ENCODE measurements around the gene HNRNPAB. TPM values are rescaled to one million over a fixed set of nuclear protein-coding genes. Genes with fewer than 3 reads are reported as not detected.

The HNRNPAB gene
- total RNA-seq, 1 donor = 40.9 TPM

DNA sequence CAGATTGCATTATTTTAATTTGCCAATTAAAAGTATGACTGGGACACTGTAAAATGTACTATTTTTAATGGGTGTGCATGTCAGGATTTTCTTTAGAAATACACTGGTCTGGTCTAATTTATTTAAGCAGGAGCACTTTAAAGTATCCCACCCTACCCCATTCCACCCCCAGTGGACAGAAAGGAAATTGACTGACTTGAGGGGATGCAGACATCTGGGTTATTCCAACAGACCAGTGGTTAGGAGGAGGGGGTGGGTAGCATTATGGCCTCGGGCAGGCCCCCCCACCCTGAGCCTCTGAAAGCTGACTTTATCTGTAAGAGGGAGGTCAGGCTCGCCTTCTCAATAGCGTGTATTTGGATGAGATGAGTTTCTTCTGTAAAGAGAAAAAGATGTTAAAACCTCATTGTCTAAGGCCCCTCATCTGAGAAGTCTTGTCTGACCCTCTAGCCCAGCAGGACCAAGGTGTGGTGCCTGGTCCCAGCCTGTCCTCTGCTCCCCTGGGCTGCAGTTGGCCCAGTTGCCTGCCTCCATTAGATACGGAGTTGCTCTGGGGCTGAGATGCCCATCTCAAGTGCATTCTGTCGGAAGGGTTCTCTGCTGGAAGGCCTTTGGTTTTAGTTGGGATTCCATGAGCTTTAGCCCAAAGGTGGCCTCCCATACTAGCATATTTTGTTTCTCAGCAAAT, 4.4 kb downstream of the HNRNPAB start:
- H2AFZ ChIP-seq (ENCODE audit: low read length) = no peak overlapping the region
- TF ChIP-seq, protein P1, sequence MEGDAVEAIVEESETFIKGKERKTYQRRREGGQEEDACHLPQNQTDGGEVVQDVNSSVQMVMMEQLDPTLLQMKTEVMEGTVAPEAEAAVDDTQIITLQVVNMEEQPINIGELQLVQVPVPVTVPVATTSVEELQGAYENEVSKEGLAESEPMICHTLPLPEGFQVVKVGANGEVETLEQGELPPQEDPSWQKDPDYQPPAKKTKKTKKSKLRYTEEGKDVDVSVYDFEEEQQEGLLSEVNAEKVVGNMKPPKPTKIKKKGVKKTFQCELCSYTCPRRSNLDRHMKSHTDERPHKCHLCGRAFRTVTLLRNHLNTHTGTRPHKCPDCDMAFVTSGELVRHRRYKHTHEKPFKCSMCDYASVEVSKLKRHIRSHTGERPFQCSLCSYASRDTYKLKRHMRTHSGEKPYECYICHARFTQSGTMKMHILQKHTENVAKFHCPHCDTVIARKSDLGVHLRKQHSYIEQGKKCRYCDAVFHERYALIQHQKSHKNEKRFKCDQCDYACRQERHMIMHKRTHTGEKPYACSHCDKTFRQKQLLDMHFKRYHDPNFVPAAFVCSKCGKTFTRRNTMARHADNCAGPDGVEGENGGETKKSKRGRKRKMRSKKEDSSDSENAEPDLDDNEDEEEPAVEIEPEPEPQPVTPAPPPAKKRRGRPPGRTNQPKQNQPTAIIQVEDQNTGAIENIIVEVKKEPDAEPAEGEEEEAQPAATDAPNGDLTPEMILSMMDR (IDR thresholded peaks at IDR 0.05; ENCODE audit: extremely low read depth, low read depth, low read length) = peak; percentile 30
- H4K20me1 ChIP-seq (ENCODE audit: insufficient read depth, low read length) = peaks cover 75% of the 10 kb centered on the region
- H3K27ac ChIP-seq (ENCODE audit: low read depth, low read length) = no peak overlapping the region
- peaks cover 60% of the 10 kb centered on the region for H3K79me2 ChIP-seq (ENCODE audit: insufficient read depth, low read length)
- H3K36me3 ChIP-seq (ENCODE audit: insufficient read depth, low read length) = peaks cover 80% of the 10 kb centered on the region
- H3K4me1 ChIP-seq (ENCODE audit: insufficient read depth, low read length) = peaks cover 27% of the 10 kb centered on the region
- no peak overlapping the region for H3K4me2 ChIP-seq (ENCODE audit: insufficient read depth, low read length)
- no peaks in the 10 kb centered on the region for H3K9me3 ChIP-seq (ENCODE audit: low read depth, low read length)
- no peak overlapping the region for H3K4me3 ChIP-seq (ENCODE audit: insufficient read depth, low read length)
- no peaks in the 10 kb centered on the region for H3K27me3 ChIP-seq (ENCODE audit: insufficient read depth, low read length)
- DNase-seq (ENCODE audit: insufficient read length, low spot score, missing footprints) = peak; percentile 85

GRCh38 chr5:178209334-178210072, 5.2 kb downstream of the HNRNPAB start:
- TF ChIP-seq, protein P1 (IDR thresholded peaks at IDR 0.05; ENCODE audit: extremely low read depth, low read depth, low read length) = no peak
- Histone ChIP-seq H3K4me2 (ENCODE audit: insufficient read depth, low read length) (no peak overlapping the region), H2AFZ (ENCODE audit: low read length) (no peak overlapping the region), H3K27me3 (ENCODE audit: insufficient read depth, low read length) (no peaks in the 10 kb centered on the region), H3K27ac (ENCODE audit: low read depth, low read length) (no peak overlapping the region), H3K79me2 (ENCODE audit: insufficient read depth, low read length) (peaks cover 55% of the 10 kb centered on the region), H3K36me3 (ENCODE audit: insufficient read depth, low read length) (peaks cover 88% of the 10 kb centered on the region), H4K20me1 (ENCODE audit: insufficient read depth, low read length) (peaks cover 75% of the 10 kb centered on the region), H3K9me3 (ENCODE audit: low read depth, low read length) (no peaks in the 10 kb centered on the region), H3K4me3 (ENCODE audit: insufficient read depth, low read length) (no peak overlapping the region), H3K4me1 (ENCODE audit: insufficient read depth, low read length) (peaks cover 23% of the 10 kb centered on the region)
- DNase-seq (ENCODE audit: insufficient read length, low spot score, missing footprints) = no peak

DNA sequence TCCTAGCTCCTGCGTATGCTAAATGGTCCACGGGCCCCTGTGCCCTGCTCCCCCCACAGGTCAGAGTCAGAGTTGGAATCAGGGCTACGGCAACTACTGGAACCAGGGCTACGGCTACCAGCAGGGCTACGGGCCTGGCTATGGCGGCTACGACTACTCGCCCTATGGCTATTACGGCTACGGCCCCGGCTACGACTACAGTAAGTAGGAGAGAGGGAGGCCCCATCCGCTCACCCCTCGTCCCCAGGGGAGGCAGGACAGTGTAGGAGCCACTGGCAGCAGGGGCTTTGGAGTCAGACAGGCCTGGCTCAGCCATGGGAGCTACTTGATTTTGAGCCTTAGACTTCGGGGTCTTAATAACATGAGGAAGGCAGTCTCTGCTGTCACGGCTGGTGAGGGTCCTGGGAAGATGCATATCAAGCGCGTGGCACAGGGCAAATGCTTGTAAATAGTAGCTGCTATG, 5.8 kb downstream of the HNRNPAB start:
- H3K4me2 ChIP-seq (ENCODE audit: insufficient read depth, low read length) = no peak overlapping the region
- no peak overlapping the region for H3K4me3 ChIP-seq (ENCODE audit: insufficient read depth, low read length)
- peaks cover 94% of the 10 kb centered on the region for H3K36me3 ChIP-seq (ENCODE audit: insufficient read depth, low read length)
- no peak overlapping the region for H3K27ac ChIP-seq (ENCODE audit: low read depth, low read length)
- peaks cover 52% of the 10 kb centered on the region for H3K79me2 ChIP-seq (ENCODE audit: insufficient read depth, low read length)
- H2AFZ ChIP-seq (ENCODE audit: low read length) = no peak overlapping the region
- H3K4me1 ChIP-seq (ENCODE audit: insufficient read depth, low read length) = peaks cover 23% of the 10 kb centered on the region
- no peaks in the 10 kb centered on the region for H3K9me3 ChIP-seq (ENCODE audit: low read depth, low read length)
- H4K20me1 ChIP-seq (ENCODE audit: insufficient read depth, low read length) = peaks cover 75% of the 10 kb centered on the region
- TF ChIP-seq, protein P1 (IDR thresholded peaks at IDR 0.05; ENCODE audit: extremely low read depth, low read depth, low read length) = no peak
- no peaks in the 10 kb centered on the region for H3K27me3 ChIP-seq (ENCODE audit: insufficient read depth, low read length)
- no peak for DNase-seq (ENCODE audit: insufficient read length, low spot score, missing footprints)

- H3K27ac ChIP-seq (ENCODE audit: low read depth, low read length) = no peak overlapping the region
- H3K27me3 ChIP-seq (ENCODE audit: insufficient read depth, low read length) = no peaks in the 10 kb centered on the region
- TF ChIP-seq, protein P1 (IDR thresholded peaks at IDR 0.05; ENCODE audit: extremely low read depth, low read depth, low read length) = no peak
- no peak for DNase-seq (ENCODE audit: insufficient read length, low spot score, missing footprints)
- H3K79me2 ChIP-seq (ENCODE audit: insufficient read depth, low read length) = peaks cover 46% of the 10 kb centered on the region
- H3K4me3 ChIP-seq (ENCODE audit: insufficient read depth, low read length) = no peak overlapping the region
- H4K20me1 ChIP-seq (ENCODE audit: insufficient read depth, low read length) = peaks cover 71% of the 10 kb centered on the region
- H3K9me3 ChIP-seq (ENCODE audit: low read depth, low read length) = no peaks in the 10 kb centered on the region
- H2AFZ ChIP-seq (ENCODE audit: low read length) = no peak overlapping the region
- peaks cover 99% of the 10 kb centered on the region for H3K36me3 ChIP-seq (ENCODE audit: insufficient read depth, low read length)
- H3K4me2 ChIP-seq (ENCODE audit: insufficient read depth, low read length) = no peak overlapping the region
- peaks cover 23% of the 10 kb centered on the region for H3K4me1 ChIP-seq (ENCODE audit: insufficient read depth, low read length)
Measured at GRCh38 chr5:178210686-178211085, 6.4 kb downstream of the HNRNPAB start.
